Measurements from ENCODE around the gene TRIM49D1.
"Not testable (repeated sequence)": the region's sequence is repeated elsewhere in the genome, so short reads cannot be mapped to it uniquely, and the experiment has no call there.

Gene TRIM49D1, protein sequence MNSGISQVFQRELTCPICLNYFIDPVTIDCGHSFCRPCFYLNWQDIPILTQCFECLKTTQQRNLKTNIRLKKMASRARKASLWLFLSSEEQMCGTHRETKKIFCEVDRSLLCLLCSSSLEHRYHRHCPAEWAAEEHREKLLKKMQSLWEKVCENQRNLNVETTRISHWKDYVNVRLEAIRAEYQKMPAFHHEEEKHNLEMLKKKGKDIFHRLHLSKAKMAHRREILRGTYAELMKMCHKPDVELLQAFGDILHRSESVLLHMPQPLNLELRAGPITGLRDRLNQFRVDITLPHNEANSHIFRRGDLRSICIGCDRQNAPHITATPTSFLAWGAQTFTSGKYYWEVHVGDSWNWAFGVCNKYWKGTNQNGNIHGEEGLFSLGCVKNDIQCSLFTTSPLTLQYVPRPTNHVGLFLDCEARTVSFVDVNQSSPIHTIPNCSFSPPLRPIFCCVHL

DNA sequence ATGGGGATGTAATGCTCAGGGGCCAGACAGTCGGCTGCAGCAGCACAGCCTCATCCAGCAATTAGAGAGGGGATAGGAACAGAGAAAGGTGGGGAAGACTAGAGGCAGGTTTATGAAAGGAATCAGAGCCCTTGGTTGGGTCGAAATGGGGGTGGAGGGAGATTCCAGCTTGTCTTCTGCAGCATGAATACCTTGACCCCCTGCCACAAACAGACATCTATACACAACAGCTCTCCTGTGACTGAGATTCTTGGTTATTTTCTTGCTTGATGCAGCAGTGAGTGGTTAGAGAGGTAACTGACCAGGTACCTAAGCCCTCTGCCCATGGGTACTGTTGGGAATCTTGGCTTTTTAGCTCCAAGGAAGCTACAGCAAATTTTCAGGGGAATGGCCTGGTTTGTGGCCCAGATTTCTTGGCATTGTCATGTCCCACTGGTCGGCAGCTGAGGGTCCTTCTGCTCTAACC, at the start of gene TRIM49D1:
Gene TRIM49D1, minus strand, starts transcription at position 51 of the 466 bp plus-strand sequence. CDS start 4,535 bp downstream, outside the sequence.
- in situ Hi-C loops (cut with HindIII; ENCODE audit: low sequenced_read_pairs), result no loop called here

DNA sequence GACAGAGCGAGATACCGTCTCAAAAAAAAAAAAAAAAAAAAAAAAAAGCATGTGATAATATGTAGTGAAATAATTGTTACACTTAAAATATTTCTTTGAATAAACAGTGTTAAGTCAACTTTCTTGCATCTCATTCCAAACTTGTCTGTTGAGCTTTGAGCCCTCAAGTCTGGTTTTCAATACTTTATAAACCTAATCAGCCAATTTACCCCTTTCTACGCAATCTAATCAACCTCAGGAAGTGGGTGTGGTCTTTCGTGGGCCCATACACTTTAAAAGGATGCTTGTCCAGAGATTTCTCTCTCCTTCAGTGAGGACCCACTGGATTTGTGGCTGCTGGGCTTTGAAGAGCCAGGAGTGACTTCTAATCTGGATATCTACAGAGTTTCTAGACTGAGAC, 43.7 kb upstream of the TRIM49D1 start, which contains the start of gene TRIM64:
Gene TRIM64, plus strand, starts transcription at position 301 of the 400 bp plus-strand sequence. CDS start 2,467 bp downstream, outside the sequence.
- in situ Hi-C loops (cut with HindIII; ENCODE audit: low sequenced_read_pairs), result not testable (repeated sequence)

DNA sequence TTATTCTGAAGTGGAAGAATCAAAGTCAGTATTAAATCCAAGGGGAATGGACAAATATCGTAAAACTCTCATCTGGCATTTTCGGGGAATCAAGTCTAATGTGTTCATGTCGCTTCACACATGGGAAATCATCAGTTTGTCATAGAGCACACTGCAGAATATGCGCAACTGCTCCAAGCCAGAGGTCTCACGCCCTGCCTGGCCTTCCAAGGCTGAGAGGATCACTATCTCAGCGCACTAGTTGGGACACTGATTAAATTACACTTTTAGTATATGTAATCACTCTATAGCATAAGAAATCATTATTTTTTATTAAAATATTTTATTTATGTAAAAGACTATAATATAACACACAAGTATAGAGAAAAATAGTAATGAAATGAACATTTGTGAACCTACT, 38.8 kb upstream of the TRIM49D1 start:
- in situ Hi-C loops (cut with HindIII; ENCODE audit: low sequenced_read_pairs), result not testable (repeated sequence)

DNA sequence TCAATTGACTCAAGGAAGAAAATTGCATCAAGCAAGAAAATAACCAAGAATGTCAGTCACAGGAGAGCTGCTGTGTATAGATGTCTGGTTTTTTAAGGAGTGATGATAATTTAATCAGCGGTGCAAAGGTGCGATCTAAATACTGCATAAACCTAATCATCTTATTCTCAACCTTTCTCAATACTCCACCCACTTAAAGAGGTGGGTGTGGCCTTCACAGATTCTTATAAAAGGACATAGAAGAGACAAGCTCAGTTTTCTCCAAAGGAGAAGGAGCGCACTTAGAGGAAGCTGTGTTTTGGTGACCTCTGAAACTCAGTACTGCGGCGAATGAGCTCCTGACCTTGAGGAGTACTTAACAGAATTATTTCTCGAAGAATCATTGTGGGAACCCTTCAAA, 1.7 kb upstream of the TRIM49D1 start, which contains the start of gene TRIM49D2:
Gene TRIM49D2, plus strand, starts transcription at position 301 of the 400 bp plus-strand sequence. CDS start 2,698 bp downstream, outside the sequence.
- in situ Hi-C loops (cut with HindIII; ENCODE audit: low sequenced_read_pairs), result not testable (repeated sequence)

DNA sequence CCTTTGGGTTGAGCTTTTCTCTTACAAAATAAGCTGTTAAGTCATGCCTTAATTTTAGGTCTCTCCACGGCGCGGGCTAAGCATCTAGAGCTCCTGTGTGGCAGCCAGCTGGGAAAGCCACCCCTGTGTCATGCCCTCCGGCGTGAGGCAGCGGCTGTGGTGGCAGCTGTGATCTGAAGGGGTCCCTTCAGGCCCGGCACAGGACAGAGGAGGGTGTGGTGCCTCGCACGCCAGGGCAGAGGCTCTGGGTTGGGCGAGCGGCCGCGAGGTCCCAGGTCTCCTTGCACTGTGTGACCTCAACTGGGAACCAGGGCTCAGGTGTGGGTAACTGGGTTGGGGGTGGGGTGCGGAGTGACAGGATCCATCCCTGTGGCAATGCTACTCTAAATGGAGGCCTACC, 21.2 kb downstream of the TRIM49D1 start:
- in situ Hi-C loops (cut with HindIII; ENCODE audit: low sequenced_read_pairs), result not testable (repeated sequence)

DNA sequence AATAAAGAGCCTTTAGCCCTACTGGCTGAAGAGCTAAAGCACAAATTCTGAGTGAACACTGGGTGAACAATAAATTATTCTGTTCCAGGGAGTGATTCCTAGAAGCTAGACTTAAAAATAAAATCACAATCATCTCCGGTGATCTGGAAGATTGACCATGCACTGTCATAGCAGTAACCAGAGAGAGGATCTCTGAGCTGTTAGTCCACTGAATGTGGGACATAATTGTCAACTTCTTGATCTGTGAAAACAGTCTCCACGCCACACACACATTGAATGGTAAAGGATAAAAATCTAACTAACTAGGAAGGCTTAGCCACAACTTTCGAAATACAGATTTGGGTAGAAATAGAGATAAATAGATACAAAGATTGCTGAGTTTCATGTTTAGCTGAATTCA, 28.8 kb downstream of the TRIM49D1 start:
- in situ Hi-C loops (cut with HindIII; ENCODE audit: low sequenced_read_pairs), result not testable (repeated sequence)

DNA sequence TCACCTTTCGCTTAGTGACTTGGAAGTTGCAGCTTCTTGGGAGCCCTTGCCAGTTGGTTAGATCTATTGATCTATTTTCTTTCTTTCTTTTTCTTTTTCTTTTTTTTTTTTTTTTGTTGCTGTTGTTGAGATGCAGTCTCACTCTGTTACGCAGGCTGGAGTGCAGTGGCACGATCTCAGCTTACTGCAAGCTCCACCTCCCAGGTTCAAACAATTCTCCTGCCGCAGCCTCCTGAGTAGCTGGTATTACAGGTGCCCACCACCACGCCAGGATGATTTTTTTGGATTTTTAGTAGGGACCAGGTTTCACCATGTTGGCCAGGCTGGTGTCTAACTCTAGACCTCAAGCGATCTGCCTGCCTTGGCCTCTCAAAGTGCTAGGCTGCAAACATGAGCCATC, 44.5 kb downstream of the TRIM49D1 start:
- in situ Hi-C loops (cut with HindIII; ENCODE audit: low sequenced_read_pairs), result not testable (repeated sequence)

DNA sequence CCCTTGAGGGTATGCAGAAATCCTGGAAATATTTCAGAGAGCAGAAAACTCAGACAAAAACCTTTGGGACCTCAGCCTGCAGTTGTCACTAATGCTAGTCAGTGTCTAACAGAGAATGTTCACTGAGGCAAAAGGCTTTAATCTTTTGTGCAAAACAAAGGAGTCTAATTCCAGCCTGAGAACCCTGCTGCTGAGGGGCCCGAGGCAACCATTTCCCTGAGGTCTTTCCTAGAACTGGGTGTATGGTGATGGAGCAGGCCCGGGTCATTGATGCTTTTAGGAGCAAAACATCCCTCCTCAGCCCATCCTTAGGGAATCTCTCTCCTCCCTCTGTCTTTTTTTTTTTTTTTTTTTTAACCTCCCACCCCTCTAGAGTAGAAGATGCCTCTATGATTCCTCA, 49.5 kb downstream of the TRIM49D1 start:
- in situ Hi-C loops (cut with HindIII; ENCODE audit: low sequenced_read_pairs), result not testable (repeated sequence)

DNA sequence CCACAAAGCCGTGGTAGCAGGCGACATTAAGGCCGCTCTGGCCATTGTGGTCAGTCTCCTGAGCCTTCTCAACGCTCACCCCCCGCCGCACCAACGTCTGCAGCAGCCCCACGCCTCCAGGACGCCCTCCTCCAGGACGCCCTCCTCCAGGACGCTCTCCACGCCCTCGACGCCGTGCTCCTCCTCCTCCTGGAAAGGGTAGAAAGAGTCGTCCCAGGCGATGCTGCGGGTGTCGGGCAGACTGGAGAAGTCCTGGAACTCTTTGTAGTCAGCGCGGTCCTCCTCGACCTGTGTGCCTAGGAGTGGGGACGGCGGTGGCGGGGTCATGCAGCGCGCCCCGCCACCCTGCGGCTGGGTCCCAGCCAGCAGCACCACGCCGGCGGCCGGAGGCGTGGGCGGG, 56.8 kb downstream of the TRIM49D1 start:
- in situ Hi-C loops (cut with HindIII; ENCODE audit: low sequenced_read_pairs), result not testable (repeated sequence)

DNA sequence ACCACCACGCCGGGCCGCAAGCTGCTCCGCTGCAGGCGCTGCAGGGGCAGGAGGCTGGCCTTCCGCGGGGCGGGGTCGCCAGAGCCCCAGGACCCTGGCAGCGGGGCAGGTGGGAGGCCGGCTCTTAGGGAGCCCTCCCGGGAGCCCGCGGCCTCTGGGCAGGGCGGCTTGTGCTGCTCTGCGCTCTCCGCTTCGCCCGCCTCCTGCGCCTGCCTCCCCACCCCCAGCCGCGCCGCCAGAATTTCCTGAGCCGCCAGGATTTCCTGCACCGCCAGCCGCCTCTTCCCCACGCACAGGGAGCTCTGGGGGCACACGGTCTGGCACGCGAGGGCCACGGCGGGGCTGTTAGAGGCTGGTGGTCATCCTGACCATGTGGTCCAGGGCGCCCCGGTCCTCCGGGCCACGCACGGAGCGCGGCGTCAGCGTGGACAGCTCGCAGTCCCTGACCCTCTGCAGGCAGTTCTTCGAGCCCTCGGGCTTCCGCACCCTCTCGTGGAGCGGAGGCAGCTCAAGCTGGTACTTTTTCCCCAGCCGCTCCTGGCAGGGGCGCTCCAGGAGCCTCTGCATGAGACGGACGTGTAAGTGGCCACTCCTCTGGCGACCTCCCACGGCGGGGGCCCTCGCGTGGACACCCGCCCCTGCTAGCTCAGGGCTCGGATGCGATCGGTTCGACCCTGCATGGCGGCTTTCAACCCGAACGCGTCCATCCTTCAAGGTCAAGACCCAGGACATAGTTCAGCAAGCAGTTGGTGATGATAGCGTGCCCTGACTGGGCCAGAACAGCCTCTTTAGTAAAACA, 57.9 kb downstream of the TRIM49D1 start:
- in situ Hi-C loops (cut with HindIII; ENCODE audit: low sequenced_read_pairs), result not testable (repeated sequence)
